22Rv1 (cell line): ENCODE results near the gene CORO1C.

Source experiments
- H3K27ac ChIP-seq: fragments of 450-650 bp; 2 replicates; pipeline ENCODE4 v1.5.1; 2017
- CTCF ChIP-seq: fragments of 450-650 bp; IDR thresholded peaks from 2 replicates; pipeline ENCODE4 v1.5.1; 2017; ENCODE audit warnings: mild to moderate bottlenecking
- ZFX ChIP-seq: fragments of 450-650 bp; IDR thresholded peaks from 2 replicates; pipeline ENCODE4 v1.6.1; 2017; ENCODE audit warnings: antibody characterized with exemption, borderline replicate concordance

Gene CORO1C

GRCh38 chr12:108668542-108668941, 62.8 kb downstream of the CORO1C start:
- no peak overlapping the region for H3K27ac ChIP-seq
- TF ChIP-seq CTCF = no peak
- no peak for TF ChIP-seq ZFX

- no peak for TF ChIP-seq CTCF
- TF ChIP-seq ZFX = no peak
- H3K27ac ChIP-seq = no peak overlapping the region
These were observed 63.3 kb downstream of the CORO1C start for GRCh38 chr12:108668063-108668462.

GRCh38 chr12:108667349-108667748, 64.0 kb downstream of the CORO1C start:
- no peak overlapping the region for H3K27ac ChIP-seq
- TF ChIP-seq ZFX = no peak
- TF ChIP-seq CTCF = no peak

GRCh38 chr12:108666401-108666881, 64.9 kb downstream of the CORO1C start:
- no peak for TF ChIP-seq ZFX
- no peak for TF ChIP-seq CTCF
- no peak overlapping the region for H3K27ac ChIP-seq

- H3K27ac ChIP-seq = no peak overlapping the region
- TF ChIP-seq CTCF = no peak
- TF ChIP-seq ZFX = no peak
These were observed 65.6 kb downstream of the CORO1C start for GRCh38 chr12:108665608-108666202.

GRCh38 chr12:108664338-108665258, 66.7 kb downstream of the CORO1C start:
- TF ChIP-seq CTCF (peak; percentile 98), ZFX (no peak)
- H3K27ac ChIP-seq = no peak overlapping the region
